T1000 (cell line): ENCODE measurements around the gene TRPM2.
"Not testable (repeated sequence)": the region's sequence is repeated elsewhere in the genome, so short reads cannot be mapped to it uniquely, and the experiment has no call there.

ENCODE experiments used
- DNase-seq: peaks from one replicate; lab custom pipeline; 2025; ENCODE audit warnings: mixed read lengths; lab: John Stamatoyannopoulos, UW

TRPM2 gene

GRCh38 chr21:44354775-44355771 lies 1.7 kb downstream of the TRPM2 start:
- DNase-seq = no peak

GRCh38 chr21:44356160-44356559 lies 2.7 kb downstream of the TRPM2 start:
- no peak for DNase-seq

GRCh38 chr21:44356636-44357035 lies 3.2 kb downstream of the TRPM2 start:
- no peak for DNase-seq

- no peak for DNase-seq
Measured at GRCh38 chr21:44357064-44357837, 3.8 kb downstream of the TRPM2 start.

- DNase-seq = no peak
Measured at GRCh38 chr21:44359396-44359795, 6.0 kb downstream of the TRPM2 start.

- no peak for DNase-seq
Measured at GRCh38 chr21:44360159-44360558, 6.7 kb downstream of the TRPM2 start.

GRCh38 chr21:44361903-44362302 lies 8.5 kb downstream of the TRPM2 start:
- DNase-seq = not testable (repeated sequence)

GRCh38 chr21:44363278-44363677 lies 9.9 kb downstream of the TRPM2 start:
- no peak for DNase-seq

- no peak for DNase-seq
Measured at GRCh38 chr21:44364151-44365053, 11.0 kb downstream of the TRPM2 start.

- DNase-seq = no peak
Measured at GRCh38 chr21:44365251-44365966, 12.0 kb downstream of the TRPM2 start.

GRCh38 chr21:44365967-44366585 lies 12.7 kb downstream of the TRPM2 start:
- no peak for DNase-seq

- DNase-seq = no peak
Measured at GRCh38 chr21:44366586-44367211, 13.3 kb downstream of the TRPM2 start.

GRCh38 chr21:44368711-44369446 lies 15.5 kb downstream of the TRPM2 start:
- no peak for DNase-seq

GRCh38 chr21:44370027-44370735 lies 16.8 kb downstream of the TRPM2 start:
- DNase-seq = peak; percentile 1

GRCh38 chr21:44370786-44371410 lies 17.5 kb downstream of the TRPM2 start:
- no peak for DNase-seq

- no peak for DNase-seq
Measured at GRCh38 chr21:44371596-44371995, 18.2 kb downstream of the TRPM2 start.

- no peak for DNase-seq
Measured at GRCh38 chr21:44372616-44373015, 19.2 kb downstream of the TRPM2 start.

GRCh38 chr21:44374601-44375280 lies 21.3 kb downstream of the TRPM2 start:
- DNase-seq = no peak
